ENCODE data around the gene C6orf141.

- TF ChIP-seq, protein P1, sequence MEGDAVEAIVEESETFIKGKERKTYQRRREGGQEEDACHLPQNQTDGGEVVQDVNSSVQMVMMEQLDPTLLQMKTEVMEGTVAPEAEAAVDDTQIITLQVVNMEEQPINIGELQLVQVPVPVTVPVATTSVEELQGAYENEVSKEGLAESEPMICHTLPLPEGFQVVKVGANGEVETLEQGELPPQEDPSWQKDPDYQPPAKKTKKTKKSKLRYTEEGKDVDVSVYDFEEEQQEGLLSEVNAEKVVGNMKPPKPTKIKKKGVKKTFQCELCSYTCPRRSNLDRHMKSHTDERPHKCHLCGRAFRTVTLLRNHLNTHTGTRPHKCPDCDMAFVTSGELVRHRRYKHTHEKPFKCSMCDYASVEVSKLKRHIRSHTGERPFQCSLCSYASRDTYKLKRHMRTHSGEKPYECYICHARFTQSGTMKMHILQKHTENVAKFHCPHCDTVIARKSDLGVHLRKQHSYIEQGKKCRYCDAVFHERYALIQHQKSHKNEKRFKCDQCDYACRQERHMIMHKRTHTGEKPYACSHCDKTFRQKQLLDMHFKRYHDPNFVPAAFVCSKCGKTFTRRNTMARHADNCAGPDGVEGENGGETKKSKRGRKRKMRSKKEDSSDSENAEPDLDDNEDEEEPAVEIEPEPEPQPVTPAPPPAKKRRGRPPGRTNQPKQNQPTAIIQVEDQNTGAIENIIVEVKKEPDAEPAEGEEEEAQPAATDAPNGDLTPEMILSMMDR (conservative IDR thresholded peaks at IDR 0.05; ENCODE audit: low read depth, low read length) = no peak
- TF ChIP-seq EZH2 (IDR thresholded peaks at IDR 0.05; ENCODE audit: low read length, unreplicated experiment) = no peak
- no peak for TF ChIP-seq EZH2phosphoT487 (IDR thresholded peaks at IDR 0.05; ENCODE audit: borderline replicate concordance, low read length)
Observed at GRCh38 chr6:49519660-49520059, 30.8 kb upstream of the C6orf141 start.

Data from PC-3 (cell line).